Stimulated activated CD4-positive, alpha-beta T cell treated with anti-CD3 and anti-CD28 coated beads, TNF-alpha, amount 100 ng/mL, for 4 hours (primary cell): ENCODE results near the gene POLR3K.

Experiments used
- DNase-seq, 3 experiments: peaks; one replicate each; pipeline ENCODE4 v3.0.0-alpha.2; 2020; ENCODE audit warnings: low read depth in 3 of 3

Gene POLR3K

GRCh38 chr16:9903-10665, 43.3 kb downstream of the POLR3K start:
- no peak for DNase-seq
